Hypothalamus (tissue), 51 donors: Measurements from ENCODE around the gene SYN1.
"Not testable (repeated sequence)": the region's sequence is repeated elsewhere in the genome, so short reads cannot be mapped to it uniquely, and the experiment has no call there.

Experiments used
- DNase-seq, 51 donors: peaks; one replicate each; lab custom pipeline; 2025; lab: John Stamatoyannopoulos, UW

The SYN1 gene

GRCh38 chrX:47619486-47620302 is at the start of gene SYN1:
Gene SYN1, minus strand, starts transcription at chrX:47619857. Its CDS starts 129 bp downstream, at chrX:47619728.
- peak in 47 of 51 donors; percentile 4 to 80 (median 59) for DNase-seq

GRCh38 chrX:47665797-47666196 is 46.1 kb upstream of the SYN1 start:
- DNase-seq = not testable (repeated sequence)

GRCh38 chrX:47664737-47665136 is 45.1 kb upstream of the SYN1 start:
- no peak for DNase-seq

- peak in 1 of 51 donors; percentile 8 for DNase-seq
These were observed 42.5 kb upstream of the SYN1 start for GRCh38 chrX:47662144-47662657.

GRCh38 chrX:47661539-47661938 is 41.9 kb upstream of the SYN1 start:
- DNase-seq = no peak

- no peak for DNase-seq
These were observed 39.7 kb upstream of the SYN1 start for GRCh38 chrX:47659421-47659726.

GRCh38 chrX:47658684-47659420 is 39.2 kb upstream of the SYN1 start, which contains the start of gene UXT:
Gene UXT, minus strand, starts transcription at chrX:47659180. Its CDS starts 253 bp downstream, at chrX:47658927.
- DNase-seq = peak; percentile 29 to 93 (median 80)

GRCh38 chrX:47658301-47658683 is 38.6 kb upstream of the SYN1 start:
- no peak for DNase-seq

GRCh38 chrX:47651043-47651905 is 31.6 kb upstream of the SYN1 start:
- DNase-seq = peak in 1 of 51 donors; percentile 20

GRCh38 chrX:47650164-47651042 is 30.7 kb upstream of the SYN1 start, which contains the start of gene ELK1:
Gene ELK1, minus strand, starts transcription at chrX:47650563. Its CDS starts 9,122 bp downstream, at chrX:47641441.
- DNase-seq = peak; percentile 40 to 98 (median 90)

- DNase-seq = no peak
These were observed 30.1 kb upstream of the SYN1 start for GRCh38 chrX:47649781-47650163.

- no peak for DNase-seq
These were observed 29.6 kb upstream of the SYN1 start for GRCh38 chrX:47649271-47649670.

GRCh38 chrX:47648376-47648775 is 28.7 kb upstream of the SYN1 start:
- no peak for DNase-seq

- DNase-seq = no peak
These were observed 27.0 kb upstream of the SYN1 start for GRCh38 chrX:47646636-47647035.

GRCh38 chrX:47645530-47645929 is 25.9 kb upstream of the SYN1 start:
- no peak for DNase-seq

- peak in 3 of 51 donors; percentile 1 to 14 (median 10) for DNase-seq
These were observed 25.0 kb upstream of the SYN1 start for GRCh38 chrX:47644557-47645091.

- DNase-seq = no peak
These were observed 24.3 kb upstream of the SYN1 start for GRCh38 chrX:47643926-47644325.

- no peak for DNase-seq
These were observed 19.2 kb upstream of the SYN1 start for GRCh38 chrX:47638816-47639215.

- peak in 38 of 51 donors; percentile 0 to 63 (median 28) for DNase-seq
These were observed 18.0 kb upstream of the SYN1 start for GRCh38 chrX:47637546-47638195.
